HG02973 (cell line): ENCODE data around the gene APOH.

Experiments used
- ATAC-seq: cut with Tn5 transposase; IDR thresholded peaks from one replicate; pipeline ENCODE4 v1.9.1; 2021; ENCODE audit warnings: moderate library complexity; ENCODE audit not compliant: unreplicated experiment

The APOH gene

DNA sequence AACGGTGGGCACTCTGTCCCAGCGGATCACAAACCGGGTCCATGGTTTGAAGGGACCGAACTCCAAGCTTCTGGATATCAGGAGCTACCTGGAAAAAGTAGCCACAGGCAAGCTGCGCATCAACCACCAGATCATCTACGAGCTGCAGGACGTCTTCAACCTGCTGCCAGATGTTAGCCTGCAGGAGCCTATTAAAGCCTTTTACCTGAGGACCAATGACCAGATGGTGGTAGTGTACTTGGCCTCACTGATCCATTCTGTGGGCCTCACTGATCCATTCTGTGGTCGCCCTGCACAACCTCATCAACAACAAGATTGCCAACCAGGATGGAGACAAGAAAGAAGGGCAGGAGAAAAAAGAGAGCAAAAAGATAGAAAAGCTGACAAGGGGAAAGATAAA lies 31.0 kb downstream of the APOH start:
- ATAC-seq: no peak

DNA sequence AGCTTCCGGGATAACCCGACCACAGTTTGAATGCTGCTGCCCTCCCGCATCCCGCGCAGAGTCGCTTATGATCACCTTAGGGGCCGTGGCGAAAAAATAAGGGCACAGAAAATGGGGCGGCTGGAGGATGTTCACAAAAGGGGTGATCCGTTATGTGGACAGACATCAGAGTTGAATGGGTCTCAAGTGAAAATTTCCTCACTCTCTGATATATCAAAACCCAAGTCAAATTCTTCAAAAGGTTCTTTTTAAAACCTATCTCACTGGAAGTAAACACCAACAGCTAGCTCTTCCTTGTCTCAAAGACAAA lies 36.9 kb downstream of the APOH start:
- ATAC-seq: no peak

DNA sequence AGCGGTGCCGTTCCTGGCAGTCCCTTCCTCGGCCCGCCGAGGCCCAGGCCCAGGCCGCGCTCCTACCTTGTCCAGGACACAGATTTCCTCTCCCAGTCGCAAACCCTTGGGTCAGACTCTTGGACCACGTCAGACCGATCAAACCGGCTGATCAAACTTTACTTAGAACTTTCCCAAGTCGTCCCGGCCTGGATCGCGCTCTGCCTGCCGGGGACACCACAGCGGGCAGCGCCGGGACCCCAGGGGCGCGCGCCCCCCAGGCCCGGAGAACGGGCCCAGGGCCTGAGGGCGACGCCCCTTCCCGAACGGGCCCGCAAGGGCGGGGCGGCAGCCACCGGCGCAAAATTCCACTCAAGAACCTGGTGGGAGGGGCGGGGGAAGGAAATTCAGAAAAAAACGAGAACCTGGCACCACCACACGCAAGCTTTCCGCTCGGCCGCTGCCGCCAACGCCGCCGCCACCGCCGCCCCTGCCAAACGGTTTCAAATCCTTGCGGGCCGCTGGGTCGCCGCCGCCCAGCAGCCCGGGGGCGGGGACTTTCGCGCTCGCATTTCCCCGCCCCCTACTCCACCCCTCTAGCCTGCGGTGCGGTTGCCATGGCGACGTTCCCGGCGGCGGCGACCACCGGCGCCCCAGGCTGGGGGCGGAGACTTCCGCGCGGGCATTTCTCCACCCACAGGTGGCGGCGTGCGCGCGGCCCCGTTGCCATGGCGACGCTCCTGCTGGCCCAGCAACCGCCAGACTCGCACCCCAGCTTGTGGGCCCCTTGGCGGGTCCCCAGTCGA lies 37.4 kb downstream of the APOH start, which contains the start of gene CEP112:
Gene CEP112, minus strand, starts transcription at position 541 of the 785 bp plus-strand sequence.
- ATAC-seq: peak; percentile 61

DNA sequence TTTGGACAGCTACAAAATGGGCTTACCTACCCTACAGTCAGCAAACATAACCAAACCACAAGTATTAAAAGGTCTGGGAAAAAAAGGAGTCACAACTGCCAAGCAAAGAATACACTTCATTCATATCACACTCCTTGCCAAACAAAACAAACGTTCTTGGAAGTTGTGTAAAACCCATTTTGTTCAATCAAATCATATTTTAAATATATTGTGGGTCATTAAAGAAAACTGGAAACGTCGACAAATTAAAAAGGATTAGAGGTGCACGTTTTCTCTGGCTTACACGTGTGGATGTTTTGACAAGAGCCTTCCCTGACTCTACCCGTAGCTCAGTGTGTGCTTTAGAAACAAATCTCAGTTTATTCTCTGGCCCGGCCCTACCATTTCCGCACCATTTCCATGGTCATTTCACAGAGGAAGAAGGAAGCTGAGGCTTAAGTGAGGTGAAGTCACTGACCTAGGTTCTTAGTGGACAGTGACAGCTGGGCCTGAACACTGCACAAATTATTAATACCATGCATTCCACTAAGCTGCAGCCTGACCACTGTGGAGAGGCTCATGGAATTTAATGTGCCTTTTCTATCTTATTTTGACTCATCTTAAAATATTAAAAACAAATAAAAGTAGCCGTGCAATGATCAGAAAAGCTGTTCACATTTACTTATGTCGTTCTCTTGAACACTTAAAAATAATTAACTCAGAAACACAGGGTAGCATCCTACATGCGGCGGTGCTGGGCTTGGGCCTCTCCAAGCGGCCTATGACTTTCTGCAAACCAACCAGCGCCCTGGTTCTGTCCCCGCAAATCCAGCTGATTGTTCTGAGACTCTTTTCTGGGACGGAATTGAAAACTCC lies 38.2 kb downstream of the APOH start:
- ATAC-seq: no peak

DNA sequence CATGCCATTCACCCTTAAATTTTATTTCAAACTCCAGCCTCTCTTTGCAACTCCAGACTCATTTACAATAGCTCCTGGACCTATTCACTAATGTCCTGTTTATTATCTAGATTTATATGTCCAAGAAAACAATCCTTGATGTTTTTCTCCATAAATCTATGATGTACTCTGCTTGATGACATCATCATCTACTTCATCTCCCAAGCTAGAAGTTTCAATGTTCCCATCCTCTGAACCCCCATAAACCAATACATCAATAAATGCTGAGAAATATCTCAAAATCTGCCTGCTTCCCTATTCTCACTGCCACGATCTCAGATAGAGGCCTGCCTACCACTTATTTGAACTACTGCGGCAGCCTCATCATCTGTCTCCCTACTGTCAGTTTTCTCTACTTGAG lies 41.5 kb downstream of the APOH start:
- ATAC-seq: no peak

DNA sequence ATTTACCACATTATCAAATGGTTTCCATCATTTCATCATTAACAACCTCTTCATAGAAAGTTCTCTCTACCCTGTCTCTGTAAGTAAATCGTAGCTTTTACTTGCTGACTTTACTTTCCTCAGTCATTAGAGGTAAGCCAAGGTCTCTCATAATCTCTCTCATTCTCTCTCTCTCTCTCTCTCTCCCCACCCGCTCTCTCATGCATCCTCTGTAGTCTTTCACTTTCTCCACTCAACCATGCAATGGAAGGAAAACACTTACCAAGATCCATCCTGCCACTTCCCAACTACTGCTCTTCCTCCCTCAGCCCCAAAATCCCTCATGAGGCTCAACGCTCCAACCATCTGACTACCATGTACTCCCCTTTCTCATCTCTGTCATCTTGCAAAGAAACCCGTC lies 43.4 kb downstream of the APOH start:
- ATAC-seq: no peak

DNA sequence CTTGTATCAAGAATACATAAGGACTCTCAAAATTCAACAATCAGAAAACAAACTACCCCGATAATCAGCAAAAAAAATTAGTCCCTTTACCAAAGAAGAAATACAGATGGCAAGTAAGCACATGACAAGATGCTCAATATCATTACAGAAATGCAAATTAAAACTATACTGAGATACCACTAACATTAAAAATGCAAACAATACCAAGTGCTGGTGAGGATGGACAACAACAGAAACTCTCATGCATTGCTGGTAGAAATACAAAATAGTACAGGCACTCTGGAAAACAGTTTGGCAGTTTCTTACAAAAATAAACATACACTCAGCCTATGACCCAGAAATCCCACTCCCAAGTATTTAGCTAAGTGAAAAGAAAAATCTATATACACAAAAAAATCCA lies 44.8 kb downstream of the APOH start:
- no peak for ATAC-seq

DNA sequence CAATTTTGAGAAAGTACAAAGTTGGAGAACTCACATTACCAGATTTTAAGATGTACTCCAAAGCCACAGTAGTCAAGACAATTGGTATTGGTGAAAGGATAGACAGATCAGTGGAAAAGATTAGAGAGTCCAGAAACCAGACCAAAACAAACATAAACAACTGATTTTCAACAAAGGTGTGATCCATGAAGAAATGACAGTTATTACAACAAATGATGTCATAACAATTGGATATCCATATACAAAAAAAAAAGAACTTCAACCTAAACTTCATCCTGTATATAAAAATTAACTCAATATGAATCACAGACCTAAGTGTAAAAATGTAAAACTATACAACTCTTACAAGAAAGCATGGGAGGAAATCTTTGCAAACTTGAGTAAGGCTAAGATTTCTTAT lies 45.7 kb downstream of the APOH start:
- no peak for ATAC-seq

DNA sequence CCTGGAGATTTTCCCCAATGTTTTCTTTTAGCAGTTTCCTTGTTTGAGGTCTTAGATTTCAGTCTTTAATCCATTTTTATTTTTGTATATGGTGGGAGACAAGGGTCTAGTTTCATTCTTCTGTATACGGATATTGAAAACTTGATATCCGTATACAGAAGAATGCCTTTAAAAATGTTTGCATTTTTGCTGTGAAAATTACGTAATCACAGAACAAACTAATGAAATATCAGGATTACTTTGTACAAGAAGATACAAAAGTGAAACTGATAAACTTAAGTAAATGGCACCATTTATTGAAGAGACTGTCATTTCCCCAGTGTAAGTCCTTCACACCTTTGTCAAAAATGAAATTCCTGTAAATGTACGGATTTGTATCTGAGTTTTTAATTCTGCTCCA lies 50.6 kb downstream of the APOH start:
- no peak for ATAC-seq

DNA sequence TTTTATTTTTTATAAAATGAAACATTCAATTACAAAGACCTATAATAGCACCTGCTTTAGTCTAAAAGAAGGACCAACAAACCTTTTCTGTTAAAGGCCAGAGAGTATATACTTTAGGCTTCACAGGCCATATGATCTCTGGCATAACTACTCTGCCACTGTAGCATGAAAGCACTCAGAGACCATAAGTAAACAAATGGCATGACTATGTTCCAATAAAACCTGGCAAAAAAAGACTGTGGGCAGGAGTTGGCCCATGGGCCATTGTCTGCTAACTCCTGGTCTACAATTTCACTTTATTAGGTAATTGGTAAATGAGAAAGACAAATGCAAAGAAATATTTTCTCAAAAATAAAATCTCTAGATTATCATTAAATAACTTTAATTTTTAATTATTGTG lies 52.2 kb downstream of the APOH start:
- ATAC-seq: no peak

DNA sequence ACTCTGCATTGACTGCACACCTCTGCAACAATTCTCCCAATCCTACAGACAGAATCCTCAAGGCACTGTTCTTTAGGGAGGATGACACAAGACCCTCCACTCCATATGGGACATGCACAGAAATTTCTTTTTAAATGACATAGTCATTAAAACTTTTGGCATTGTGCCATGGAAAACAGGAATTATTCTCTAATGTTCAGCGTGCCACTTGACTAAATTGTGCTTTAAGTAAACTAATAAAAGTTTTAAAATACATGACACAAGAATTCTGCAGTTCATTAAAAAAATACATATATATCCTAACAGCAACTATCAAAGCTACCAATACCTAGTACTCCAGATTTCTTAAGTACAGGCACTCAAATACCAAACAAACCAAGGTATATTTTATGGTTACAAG lies 53.3 kb downstream of the APOH start:
- no peak for ATAC-seq

DNA sequence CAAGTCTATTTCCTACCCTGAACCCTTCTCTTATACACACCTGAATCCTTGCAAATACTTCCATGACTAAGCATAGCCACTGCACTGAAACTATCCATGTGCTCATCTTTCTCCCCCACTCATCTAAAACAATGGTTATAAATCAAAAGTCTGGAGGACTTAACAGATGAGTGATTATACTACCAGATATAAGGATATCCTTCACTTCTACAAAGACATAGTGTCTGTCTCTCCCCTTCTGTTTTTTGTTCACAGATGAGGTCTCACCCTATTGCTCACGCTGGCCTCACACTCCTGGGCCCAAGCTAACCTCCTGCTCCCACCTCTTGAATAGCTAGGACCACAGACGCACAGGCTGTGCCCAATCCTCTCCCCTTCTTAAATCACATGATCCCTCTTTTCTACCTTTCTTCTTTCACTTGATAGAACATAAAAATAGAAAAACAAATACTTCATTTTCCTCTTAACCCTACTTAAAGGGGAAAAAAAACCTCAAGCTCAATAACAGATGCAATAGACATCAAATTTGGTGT lies 56.5 kb downstream of the APOH start:
- no peak for ATAC-seq

DNA sequence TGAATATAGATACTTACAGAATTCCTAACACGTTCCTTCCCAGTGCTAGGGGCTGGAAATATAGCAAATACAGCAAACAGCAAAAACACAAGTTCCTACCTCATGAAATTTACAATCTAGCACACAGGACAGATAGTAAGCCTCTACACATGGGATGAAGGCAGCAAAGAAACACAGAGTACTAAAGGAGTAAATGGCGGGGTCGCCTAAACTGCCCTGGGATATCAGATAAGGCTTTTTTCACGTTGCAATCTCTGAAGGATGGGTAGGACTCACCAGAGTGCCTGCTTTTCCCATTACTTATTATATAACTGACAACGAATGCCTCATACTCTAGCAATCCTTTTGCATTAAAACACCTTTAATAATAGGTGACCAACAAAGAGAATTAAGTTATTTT lies 57.1 kb downstream of the APOH start:
- no peak for ATAC-seq

DNA sequence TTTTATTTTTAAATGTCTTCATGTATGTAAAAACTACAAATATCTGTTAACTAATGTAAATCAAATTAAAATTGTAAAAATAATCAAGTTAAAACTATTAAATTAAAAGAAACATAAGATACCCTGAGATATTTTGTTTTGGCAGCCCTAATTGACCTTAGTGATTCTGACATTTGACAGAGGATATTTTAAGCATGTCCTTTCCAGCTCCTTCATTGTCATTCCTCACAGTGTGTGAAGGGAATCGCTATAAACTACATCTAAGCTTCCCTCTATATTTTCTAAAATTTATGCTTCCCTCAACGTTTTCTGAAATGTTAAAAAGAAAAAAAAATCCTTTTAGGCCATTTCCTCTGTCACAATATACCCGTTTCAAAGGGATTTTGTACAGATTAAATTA lies 57.5 kb downstream of the APOH start:
- ATAC-seq: no peak

DNA sequence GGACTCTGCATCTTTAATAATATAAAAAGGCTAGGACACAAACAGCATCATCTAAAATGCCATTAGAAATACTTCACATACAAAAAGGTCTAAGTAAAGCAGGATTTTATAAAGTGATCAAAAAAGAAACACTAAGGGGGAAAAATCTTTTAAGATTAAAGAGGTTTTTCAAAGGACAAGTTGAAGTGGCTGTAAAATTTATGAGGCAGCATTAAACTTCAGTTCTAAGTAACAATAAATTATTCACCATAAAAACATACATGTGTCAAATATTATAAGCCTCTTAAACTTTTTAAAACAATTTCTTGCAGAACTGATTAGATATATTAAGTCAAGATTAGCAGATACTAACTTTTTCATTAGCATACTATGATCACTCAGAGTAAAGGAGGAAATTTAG lies 58.0 kb downstream of the APOH start:
- no peak for ATAC-seq

DNA sequence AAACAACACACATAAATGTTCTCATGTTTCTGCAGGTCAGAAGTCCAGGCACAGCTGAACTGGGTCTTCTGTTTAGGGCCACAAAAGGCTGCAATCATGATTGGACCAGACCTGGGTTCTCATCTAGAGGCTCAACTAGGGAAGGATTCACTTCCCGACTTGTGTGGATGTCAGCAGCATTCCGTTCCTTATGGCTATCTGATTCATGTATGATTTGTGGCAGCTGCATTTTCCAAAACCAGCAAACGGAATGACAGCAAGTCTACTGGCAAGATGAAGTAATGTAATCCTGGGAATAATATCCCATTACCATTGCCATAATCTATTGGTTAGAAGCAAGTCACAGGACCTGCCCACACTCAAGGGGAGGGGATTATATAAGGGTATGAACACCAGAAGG lies 59.4 kb downstream of the APOH start:
- ATAC-seq: no peak

DNA sequence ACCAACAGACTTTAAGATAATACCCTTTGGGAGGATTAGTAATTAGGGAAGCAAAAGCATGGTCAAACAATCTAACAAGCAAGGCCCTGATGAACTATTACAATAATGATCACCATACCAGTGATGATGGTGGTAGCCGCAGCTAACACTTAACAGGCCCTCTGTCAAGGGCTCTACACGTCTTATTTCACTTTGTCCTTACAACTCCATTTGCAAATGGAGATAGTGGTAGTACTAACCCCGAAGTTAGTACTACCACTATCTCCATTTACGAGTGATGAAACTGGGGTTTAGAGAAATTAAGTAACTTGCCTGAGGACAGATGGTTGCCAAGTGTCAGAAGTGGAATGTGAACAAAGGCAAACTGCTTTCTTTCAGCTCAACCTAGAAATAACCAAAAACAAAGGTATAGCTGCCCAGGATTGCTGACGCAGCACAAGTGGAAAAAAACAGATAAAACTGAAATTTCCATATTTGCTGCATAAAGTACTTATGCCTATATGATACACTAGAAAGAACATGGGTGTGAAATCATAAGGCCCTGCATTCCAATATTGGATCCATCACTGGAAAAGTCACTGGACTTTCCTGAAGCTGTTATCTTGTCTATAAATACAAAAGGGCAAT lies 61.9 kb downstream of the APOH start:
- no peak for ATAC-seq

DNA sequence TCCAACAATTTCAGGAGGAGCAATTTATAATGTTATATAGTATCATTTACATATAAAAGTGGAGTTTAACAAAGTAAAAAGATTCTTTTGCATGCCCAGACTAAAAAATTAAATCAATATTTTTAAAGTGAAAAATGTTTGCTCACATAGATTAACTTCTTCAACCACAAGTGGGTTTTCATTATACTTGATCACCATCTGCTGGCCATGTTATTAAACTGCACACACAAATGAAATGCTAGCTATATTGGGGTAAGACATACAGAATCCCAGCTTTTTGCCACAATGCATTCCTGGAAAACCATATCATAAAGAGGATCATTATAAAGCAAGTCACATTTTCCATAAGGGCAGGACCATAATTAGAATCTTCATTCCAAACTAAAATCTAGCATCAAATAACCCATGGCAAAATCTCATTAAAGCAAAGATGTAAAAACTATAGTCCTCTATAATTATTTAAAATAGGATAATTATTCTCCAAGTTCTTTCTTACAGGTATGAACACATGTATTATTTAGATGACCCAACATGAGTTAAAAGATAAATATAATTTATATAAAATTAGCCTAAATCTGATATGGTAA lies 63.6 kb downstream of the APOH start:
- no peak for ATAC-seq
